HG02678 (cell line): ENCODE results near the gene RUBCN.
A peak's percentile ranks its signal among the peaks of the same experiment; 100 is the strongest.
"Not testable (repeated sequence)": the region's sequence is repeated elsewhere in the genome, so short reads cannot be mapped to it uniquely, and the experiment has no call there.

Experiments
- ATAC-seq: cut with Tn5 transposase; IDR thresholded peaks from one replicate; pipeline ENCODE4 v1.9.1; 2021; ENCODE audit warnings: mild to moderate bottlenecking, moderate library complexity; ENCODE audit not compliant: unreplicated experiment

RUBCN gene

DNA sequence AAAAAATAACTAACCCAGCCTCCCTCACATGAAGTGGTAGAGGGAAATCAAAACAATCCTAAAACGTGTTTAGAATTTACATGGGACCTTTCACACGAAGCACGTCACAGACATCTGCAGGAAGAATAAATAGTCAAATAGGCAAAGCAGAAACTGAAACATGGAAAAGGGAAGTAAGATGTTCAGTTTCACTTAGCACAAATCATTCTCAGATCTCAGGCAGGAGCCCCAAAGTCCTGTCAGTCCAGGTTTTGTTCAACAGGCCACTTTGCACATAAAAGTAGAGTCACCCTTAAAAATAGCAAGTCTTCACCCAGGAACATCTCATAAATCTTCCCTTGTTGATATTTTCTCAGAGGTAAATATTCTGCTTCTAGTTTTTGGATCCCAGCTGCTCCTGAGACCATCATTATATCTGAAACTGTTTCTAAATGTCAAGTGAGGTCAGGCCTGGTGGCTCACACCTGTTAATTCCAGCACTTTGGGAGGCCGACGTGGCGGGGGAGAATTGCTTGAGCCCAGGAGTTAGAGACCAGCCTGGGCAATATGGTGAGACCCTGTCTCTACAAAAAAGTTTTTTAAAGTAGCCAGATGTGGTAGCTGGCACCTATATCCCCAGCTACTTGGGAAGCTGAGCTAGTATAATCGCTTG, 1.9 kb downstream of the RUBCN start:
- peak; percentile 38 for ATAC-seq

DNA sequence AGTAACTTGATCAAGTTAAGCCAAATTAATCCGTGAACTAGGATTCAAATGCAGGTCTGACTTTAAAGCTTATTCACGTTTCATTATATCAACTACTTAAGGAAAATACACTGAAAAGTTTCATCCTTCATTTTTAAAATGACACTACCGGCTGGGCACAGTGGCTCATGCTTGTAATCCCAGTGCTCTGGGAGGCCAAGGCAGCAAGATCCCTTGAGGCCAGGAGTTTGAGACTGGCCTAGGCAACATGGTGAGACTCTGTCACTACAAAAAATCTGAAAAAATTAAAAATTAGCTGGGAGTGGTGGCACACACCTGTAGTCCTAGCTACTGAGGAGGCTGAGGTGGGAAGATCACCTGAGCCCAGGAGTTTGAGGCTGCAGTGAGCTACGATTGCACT, 3.7 kb downstream of the RUBCN start:
- no peak for ATAC-seq

DNA sequence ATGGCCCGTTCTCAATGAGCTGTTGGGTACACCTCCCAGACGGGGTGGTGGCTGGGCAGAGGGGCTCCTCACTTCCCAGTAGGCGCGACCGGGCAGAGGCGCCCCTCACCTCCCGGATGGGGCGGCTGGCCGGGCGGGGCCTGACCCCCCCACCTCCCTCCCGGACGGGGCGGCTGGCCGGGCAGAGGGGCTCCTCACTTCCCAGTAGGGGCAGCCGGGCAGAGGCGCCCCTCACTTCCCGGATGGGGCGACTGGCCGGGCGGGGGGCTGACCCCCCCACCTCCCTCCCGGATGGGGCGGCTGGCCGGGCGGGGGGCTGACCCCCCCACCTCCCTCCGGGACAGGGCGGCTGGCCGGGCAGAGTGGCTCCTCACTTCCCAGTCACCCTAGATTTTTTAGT, 5.2 kb downstream of the RUBCN start:
- not testable (repeated sequence) for ATAC-seq

DNA sequence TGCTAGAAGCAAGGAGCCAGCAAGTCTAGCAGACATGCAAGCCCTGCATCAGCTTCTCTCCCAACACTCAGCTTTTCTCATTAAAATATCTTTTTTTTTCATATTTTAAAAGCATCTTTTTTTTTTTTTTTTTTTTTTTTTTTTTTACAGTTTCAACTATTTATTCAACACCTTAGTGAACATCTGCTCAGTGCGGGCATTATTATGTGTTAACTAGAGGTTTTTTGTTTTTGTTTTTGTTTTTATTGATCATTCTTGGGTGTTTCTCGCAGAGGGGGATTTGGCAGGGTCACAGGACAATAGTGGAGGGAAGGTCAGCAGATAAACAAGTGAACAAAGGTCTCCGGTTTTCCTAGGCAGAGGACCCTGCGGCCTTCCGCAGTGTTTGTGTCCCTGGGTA, 5.9 kb downstream of the RUBCN start:
- ATAC-seq, result not testable (repeated sequence)

DNA sequence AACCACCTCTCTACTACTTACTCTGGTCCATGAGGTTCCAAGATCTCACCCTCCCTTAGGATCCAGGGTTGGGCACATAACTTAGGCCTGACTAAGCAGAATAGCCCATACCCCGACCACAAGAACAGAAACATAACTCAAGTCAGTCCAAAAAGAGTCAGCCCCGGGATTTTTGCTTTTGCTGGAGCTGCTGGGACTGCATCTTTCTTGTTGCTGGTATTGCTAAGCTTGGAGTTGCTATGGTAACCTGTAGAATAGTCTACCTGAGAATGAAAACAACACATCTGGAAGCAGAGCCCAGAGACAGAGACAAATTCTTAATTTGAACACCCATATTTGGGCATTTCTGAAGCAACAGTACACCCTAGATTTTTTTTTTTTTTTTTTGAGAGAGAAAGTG, 6.5 kb downstream of the RUBCN start:
- no peak for ATAC-seq

DNA sequence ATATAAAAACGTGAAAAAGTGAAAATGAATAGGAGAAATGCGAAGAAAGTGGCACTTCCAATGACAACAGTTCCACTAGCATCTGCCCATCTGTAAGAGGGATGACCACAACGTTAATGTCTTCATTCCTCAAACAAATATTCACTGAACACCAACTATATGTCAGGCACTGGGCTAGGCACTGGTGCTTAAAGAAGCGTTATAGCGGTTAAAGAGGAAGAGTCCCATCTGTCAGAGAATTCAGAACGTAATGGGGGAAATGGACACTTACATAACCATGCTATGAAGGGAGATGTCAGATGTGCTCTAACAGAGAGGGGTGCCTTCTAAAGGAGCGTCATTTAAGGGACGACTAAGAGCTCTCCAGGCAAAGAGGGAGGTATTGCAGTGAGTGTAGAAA, 8.2 kb downstream of the RUBCN start:
- no peak for ATAC-seq

DNA sequence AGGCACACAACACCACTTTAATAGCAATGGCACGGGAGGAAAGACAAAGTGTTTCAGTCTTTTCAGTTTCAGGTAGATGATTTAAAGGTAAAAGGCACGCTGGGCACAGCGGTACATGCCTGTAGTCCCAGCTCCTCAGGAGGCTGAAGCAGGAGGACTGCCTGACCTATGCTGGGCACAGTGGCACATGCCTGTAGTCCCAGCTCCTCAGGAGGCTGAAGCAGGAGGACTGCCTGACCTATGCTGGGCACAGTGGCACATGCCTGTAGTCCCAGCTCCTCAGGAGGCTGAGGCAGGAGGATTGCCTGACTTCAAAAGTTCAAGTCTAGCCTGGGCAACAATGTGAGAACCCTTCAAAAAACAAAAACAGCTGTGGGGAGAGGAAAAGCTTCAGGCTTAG, 8.8 kb downstream of the RUBCN start:
- ATAC-seq, result not testable (repeated sequence)

DNA sequence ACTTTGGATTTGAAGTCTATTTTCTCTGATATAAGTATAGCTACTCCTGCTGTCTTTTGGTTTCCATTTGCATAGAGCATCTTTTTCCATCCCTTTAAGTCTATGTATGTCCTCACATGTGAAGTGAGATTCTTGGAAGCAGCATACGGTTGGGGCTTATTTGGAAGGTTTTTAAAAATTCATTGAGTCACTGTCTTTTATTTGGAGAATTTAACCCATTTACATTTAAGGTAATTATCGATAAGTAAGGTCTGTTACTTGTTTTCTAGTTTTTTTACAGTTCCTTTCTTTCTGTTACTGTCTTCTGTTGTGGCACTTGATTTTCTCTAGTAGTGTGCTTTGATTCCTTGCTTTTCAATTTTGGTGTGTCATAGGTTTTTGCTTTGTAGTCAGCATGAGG, 14.0 kb downstream of the RUBCN start:
- ATAC-seq, result no peak

DNA sequence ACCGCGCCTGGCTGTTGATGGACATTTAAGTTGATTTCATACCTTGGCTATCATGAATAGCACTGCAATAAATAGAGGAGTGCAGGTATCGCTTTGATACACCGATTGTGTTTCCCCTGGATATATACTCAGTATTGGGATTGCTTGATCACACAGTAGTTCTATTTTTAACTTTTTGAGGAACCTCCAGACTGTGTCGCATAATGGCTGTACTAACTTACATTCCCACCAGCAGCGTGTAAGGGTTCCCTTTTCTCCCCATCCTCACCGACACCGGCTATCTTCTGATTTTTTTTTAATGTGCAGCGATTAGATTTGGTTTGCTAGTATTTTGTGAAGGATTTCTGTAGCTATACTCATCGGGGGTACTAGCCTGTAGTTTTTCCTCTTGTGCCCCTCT, 16.0 kb downstream of the RUBCN start:
- no peak for ATAC-seq

DNA sequence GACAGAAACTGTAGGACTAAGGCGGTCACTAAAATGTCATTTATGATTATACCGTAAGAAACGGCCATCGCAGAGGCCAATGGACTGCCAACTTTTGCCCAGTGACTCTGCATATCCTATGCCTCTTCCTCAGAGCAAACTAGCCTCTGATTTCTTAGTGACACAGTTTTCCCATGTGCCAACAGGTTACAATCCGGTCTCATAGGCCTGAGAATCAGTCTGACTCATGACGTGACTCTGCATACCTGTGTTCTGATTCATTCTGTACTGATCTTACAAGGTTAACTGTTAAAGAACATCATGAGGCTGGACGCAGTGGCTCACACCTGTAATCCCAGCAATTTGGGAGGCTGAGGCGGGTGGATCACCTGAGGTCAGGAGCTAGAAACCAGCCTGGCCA, 17.8 kb downstream of the RUBCN start:
- ATAC-seq, result no peak

DNA sequence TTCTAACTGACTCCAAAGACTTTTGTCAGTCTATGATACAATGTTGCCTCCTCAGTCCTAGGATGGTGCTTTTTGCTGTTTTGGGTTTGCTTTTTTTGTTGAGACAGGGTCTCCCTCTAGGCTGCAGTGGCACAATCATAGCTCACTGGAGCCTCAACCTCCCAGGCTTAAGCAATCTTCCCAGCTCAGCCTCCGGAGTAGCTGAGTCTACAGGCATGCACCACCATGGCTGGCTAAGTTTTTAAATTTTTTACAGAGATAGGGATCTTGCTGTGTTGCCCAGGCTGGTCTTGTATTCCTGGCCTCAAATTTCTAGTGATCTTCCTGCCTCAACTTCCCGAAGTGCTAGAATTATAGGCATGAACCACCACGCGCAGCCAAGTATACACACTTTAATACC, 22.5 kb downstream of the RUBCN start:
- ATAC-seq, result no peak

DNA sequence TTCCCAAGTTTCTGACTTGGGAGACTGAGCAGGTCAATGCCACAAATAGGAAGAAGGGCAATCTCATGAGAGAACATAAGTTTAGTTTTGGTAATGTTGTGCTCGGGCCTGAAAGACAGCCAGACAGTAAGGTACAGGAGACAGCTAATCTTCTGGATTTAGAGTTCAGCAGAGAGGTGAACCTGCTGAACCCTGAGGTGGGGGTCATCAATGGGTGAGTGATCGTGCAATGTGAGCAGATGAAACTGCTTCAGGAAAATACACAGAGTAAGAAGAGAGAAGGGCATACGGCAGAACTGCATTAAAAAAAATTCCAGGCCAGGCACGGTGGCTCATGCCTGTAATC, 23.3 kb downstream of the RUBCN start:
- peak; percentile 20 for ATAC-seq

DNA sequence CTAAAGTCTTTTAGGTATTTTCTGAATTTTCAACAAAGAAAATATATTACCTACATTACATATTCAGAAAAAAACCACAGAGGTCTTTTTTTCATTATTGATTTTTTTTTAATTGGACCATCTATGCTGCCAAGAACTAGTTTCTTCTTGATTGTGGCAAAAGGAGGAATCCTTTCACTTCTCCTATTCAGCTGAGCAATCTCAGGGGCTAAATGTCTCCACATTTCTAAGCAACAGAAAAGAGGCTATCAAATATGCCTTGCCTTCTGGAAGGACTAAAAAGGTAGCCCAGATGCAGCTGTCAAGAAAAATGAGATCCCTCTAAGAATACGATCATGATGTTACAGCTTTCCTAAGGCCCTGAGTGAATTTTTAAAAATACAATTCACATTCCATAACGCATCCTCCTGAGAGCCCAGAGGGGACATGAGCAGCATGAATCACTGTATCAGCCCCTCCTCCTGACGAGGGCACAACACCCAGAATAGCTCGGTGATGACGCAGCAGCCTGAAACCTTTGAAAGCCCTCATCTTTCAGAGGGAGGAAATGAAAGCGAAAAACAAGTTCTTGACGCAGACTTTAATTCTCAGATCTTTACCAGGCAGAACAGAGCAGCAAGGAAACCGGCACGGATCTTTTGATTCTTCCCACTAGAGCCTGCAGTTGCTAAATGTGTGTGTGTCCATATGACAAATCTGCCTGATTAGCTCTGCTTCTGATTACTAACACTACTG, 24.6 kb downstream of the RUBCN start:
- peak; percentile 88 for ATAC-seq

DNA sequence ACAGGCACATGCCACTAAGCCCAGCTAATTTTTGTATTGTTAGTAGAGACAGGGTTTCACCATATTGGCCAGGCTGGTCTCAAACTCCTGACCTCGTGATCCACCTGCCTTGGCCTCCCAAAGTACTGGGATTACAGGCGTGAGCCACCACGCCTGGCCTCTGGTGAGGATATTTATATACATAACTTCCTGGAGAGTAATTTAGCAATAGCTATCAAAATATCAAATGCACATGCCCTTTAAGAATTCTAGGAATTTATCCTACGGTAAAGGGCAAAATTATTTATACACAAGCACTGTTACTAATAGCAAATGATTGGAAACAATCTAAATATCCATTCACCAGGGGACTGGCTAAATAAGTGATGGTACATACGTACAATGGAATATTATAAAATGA, 25.7 kb downstream of the RUBCN start:
- not testable (repeated sequence) for ATAC-seq

DNA sequence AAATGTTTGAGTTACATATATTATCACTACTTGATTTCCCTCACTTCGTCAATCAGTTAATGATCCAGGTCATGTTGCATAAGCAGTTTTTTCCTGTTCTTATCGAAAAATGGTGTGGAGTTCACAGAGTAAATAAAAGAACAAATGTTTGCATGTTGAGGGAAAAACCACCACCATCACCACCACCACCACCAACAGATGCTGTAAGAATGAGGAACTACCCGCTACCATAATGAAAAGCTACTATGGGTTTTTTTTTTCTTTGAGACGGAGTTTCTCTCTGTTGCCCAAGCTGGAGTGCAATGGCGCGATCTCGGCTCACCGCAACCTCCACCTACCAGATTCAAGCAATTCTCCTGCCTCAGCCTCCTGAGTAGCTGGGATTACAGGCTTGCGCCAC, 27.6 kb downstream of the RUBCN start:
- no peak for ATAC-seq

DNA sequence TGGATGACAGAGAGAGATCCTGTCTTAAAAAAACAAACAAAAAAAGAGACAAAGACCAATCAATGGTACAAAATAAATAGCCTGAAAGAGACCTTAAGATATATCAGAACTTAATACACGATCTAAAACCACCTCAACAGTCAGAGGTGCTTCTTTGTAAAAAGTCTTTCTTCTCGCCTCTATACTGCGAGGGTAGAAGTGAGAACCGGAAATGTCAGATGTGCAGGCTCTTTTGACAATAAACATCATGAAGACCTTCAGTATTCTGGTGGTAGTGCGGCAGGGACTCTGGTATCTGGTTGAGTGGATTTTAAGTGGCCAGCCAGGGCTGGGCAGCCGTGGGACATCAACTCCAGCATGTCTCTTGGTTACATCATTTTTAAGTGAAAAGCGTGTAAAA, 30.0 kb downstream of the RUBCN start:
- no peak for ATAC-seq

DNA sequence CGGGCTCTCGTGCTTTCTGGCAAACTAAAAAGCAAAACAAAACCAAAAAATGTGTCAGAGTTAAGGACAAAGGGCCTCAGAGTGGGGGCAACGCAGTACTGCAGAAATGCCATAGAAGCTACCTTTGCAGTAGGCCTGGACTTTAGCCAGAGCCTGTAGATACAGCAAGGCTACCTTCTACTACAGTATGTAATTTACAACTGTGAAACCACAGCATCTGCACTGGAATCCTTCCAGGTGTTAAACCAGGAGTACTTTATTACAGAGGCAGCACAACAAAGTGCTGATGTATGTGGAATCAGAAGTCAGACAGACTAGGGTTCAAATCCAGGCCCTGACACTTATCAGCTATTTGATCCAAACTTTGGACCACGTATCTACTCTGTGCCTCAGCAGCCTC, 34.9 kb downstream of the RUBCN start:
- ATAC-seq, result no peak

DNA sequence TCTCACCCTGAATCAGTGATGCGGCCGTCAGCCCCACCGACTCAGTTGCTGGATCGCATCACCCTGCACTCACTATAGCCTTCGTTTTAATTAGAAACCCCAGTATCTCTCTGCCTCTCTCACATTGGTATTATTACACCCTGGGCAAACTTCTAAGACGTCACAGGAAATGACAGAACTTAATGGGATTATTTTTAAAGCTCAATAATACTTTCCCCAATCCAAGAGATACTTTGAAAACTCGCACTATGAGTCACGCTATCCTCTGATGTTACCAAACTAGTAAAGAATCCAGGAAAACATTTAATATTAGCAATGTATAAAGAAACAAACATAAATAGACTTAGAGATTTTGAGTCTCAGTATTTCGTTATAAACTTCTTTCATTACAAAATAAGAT, 36.6 kb downstream of the RUBCN start:
- ATAC-seq, result no peak

DNA sequence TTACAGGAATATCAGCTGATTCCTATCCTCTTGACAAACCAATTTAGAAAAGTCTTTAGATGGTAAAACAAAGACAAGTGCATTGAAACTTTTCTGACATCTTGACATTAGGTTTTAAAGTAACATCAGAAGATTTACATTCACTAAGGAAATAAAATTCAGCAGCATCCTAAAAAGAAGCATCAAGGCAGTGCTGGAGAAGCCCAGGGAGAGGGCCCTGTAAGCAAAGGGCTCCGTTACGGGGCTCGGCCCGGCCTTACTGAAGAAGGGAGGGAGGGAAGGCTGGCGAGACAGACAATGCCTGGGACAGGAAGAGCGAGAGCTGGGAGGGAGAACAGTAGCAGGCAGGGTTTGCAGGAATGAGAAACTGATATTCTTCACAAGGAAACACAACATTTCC, 39.3 kb downstream of the RUBCN start:
- no peak for ATAC-seq

DNA sequence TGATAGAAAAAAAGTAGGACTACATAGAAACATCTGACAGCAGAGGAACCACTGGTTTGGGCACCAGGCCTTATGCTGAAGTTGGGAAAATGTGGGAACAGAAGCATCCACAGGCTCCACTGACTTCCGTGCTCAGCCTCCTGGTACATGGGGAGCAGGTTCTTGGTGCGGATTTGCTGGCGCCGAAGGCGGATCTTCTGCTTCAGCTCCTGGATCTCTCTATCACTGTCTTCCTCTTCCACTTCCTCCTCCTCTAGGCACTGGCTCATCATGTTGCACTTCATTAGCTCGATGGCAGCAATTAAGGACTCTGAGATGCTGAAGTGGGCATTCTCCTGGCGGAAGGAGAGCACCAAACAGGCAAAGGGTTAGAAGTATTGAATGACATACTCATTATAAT, 42.5 kb downstream of the RUBCN start:
- ATAC-seq, result no peak

DNA sequence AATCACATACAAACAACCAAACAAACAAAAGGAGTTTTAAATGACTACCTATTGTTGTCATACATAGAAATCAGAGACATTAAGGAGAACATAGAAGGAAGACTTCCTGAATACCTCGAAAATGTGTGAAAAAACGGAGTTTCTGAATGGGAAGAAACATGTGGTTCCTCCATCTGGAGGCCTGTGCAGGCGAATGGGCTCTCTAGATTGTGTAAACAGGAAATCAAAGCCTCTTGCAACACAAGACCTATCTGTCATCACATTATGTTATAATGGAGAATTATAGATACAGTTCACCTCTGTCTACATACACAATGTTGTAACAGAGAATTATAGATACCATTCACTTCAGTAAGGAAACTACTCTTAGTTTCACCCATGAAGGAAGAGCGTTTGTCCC, 44.1 kb downstream of the RUBCN start:
- ATAC-seq, result no peak

DNA sequence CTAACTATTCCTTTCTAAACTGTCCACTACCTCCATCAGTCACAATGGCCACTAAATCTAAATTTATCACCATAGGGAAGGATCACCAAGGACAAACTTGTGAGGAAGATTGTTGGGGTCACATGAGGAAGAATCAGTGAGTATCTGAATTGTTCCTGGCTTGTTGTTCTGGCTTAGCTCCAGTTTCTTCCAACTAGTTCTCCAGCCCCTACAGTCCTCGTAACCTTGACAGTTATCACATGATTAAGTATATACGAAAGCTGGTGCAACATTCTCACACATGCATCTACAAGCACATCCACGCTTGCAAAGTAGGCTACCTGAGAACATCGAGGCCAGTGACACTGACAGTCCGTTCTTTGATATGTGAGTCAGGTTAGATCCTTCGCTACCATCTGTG, 46.0 kb downstream of the RUBCN start:
- ATAC-seq, result no peak

DNA sequence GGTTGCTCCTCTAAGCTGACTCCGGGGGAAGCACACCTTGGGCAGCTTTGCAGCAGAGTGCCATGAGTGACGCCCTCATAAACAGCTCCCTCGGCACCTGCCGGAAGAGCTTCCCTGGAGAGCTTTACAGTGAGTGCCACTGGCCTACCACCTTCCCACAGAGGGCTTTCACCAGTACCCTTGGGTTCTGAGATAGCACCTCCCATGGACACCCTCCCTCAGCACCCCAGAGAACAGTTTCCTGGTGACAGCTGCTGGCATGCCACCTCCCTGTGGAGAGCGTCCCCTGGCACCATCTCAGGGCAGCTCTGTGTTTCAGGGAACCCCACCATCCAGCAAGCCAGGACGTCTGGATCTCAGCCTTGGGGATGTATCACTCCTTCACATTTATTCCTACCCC, 49.1 kb downstream of the RUBCN start:
- ATAC-seq, result no peak
